OCI-LY3 (cell line): ENCODE data around the gene FANCC.

ENCODE experiments used
- CTCF ChIP-seq: fragments of 200-600, 300-600 bp; sonication (generic); IDR thresholded peaks from 2 replicates; pipeline ENCODE4 v1.5.1; 2014; ENCODE audit warnings: antibody characterized with exemption, low read length, low read depth
- EZH2phosphoT487 ChIP-seq: fragments of 200-600 bp; shearing (Covaris generic); IDR thresholded peaks from 2 replicates; pipeline ENCODE4 v1.6.1; 2018; ENCODE audit warnings: antibody characterized with exemption, mixed run types, low read depth

- TF ChIP-seq CTCF (no peak), EZH2phosphoT487 (no peak)
These were observed 90.6 kb downstream of the FANCC start for GRCh38 chr9:95226921-95227320.
